ENCODE data around the gene SBF2.

- TF ChIP-seq CTCF (IDR thresholded peaks at IDR 0.05; ENCODE audit: low read depth, low read length) (no peak), POLR2A (IDR thresholded peaks at IDR 0.05; ENCODE audit: extremely low read depth, insufficient read length) (no peak)
These were observed 35.3 kb upstream of the SBF2 start for GRCh38 chr11:10329356-10329755.
